NT2/D1 (cell line): ENCODE data around the gene ADCY9.

Source experiments
- SUZ12 ChIP-seq: IDR thresholded peaks from 2 replicates; pipeline ENCODE4 v1.6.1; 2011; ENCODE audit not compliant: insufficient read length, insufficient read depth; ENCODE audit errors: extremely low read depth
- YY1 ChIP-seq: IDR thresholded peaks from 2 replicates; pipeline ENCODE4 v1.6.1; 2011; ENCODE audit not compliant: insufficient read length, insufficient read depth
- ZNF274 ChIP-seq: IDR thresholded peaks from 2 replicates; pipeline ENCODE4 v1.6.1; 2011; ENCODE audit warnings: mild to moderate bottlenecking, low read depth, low read length

GRCh38 chr16:3965781-3966582 lies 150.3 kb downstream of the ADCY9 start:
- no peak for TF ChIP-seq ZNF274
- no peak for TF ChIP-seq SUZ12
- no peak for TF ChIP-seq YY1
